ENCODE measurements around the gene TSPAN19.

Gene TSPAN19

DNA sequence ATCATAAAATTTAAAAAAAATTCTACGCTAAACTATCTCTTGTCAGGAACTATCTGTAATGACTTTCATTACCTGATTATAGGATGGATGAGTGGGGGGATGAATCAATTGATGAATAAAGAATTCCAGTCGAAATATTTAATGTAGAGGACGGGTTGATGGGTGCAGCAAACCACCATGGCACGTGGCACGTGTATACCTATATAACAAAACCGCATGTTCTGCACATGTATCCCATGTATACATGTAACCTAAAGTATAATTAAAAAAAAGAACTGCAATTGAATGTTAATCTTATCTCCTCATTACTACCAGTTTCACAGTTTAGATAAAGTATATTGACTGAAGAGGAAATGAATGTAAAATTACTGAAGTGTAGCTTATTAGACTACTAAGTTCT is 23.5 kb upstream of the TSPAN19 start:
- Histone ChIP-seq H3K4me3 (ENCODE audit: low read depth, low read length) (no peak overlapping the region), H3K9me3 (ENCODE audit: control insufficient read depth, insufficient read depth, low read depth, low read length) (no peaks in the 10 kb centered on the region), H3K27ac (ENCODE audit: extremely low read depth, low read depth, low read length) (no peak overlapping the region), H3K4me1 (ENCODE audit: control insufficient read depth, insufficient read depth, low read length) (no peaks in the 10 kb centered on the region), H3K36me3 (ENCODE audit: control insufficient read depth in 2 of 2, insufficient read depth in 1 of 2, low read length in 2 of 2) (no peaks in the 10 kb centered on the region)
- TF ChIP-seq, protein P1, sequence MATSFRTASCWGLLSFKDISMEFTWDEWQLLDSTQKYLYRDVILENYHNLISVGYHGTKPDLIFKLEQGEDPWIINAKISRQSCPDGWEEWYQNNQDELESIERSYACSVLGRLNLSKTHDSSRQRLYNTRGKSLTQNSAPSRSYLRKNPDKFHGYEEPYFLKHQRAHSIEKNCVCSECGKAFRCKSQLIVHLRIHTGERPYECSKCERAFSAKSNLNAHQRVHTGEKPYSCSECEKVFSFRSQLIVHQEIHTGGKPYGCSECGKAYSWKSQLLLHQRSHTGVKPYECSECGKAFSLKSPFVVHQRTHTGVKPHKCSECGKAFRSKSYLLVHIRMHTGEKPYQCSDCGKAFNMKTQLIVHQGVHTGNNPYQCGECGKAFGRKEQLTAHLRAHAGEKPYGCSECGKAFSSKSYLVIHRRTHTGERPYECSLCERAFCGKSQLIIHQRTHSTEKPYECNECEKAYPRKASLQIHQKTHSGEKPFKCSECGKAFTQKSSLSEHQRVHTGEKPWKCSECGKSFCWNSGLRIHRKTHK (tag by site-specific recombination; IDR thresholded peaks at IDR 0.05) = no peak
- TF ChIP-seq ZNF501 (tag by site-specific recombination; IDR thresholded peaks at IDR 0.05) = no peak
- TF ChIP-seq, protein P2, sequence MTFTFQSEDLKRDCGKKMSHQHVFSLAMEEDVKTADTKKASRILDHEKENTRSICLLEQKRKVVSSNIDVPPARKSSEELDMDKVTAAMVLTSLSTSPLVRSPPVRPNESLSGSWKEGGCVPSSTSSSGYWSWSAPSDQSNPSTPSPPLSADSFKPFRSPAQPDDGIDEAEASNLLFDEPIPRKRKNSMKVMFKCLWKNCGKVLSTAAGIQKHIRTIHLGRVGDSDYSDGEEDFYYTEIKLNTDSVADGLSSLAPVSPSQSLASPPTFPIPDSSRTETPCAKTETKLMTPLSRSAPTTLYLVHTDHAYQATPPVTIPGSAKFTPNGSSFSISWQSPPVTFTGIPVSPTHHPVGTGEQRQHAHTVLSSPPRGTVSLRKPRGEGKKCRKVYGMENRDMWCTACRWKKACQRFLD (tag by site-specific recombination; IDR thresholded peaks at IDR 0.05) = no peak
- TF ChIP-seq, protein P3, sequence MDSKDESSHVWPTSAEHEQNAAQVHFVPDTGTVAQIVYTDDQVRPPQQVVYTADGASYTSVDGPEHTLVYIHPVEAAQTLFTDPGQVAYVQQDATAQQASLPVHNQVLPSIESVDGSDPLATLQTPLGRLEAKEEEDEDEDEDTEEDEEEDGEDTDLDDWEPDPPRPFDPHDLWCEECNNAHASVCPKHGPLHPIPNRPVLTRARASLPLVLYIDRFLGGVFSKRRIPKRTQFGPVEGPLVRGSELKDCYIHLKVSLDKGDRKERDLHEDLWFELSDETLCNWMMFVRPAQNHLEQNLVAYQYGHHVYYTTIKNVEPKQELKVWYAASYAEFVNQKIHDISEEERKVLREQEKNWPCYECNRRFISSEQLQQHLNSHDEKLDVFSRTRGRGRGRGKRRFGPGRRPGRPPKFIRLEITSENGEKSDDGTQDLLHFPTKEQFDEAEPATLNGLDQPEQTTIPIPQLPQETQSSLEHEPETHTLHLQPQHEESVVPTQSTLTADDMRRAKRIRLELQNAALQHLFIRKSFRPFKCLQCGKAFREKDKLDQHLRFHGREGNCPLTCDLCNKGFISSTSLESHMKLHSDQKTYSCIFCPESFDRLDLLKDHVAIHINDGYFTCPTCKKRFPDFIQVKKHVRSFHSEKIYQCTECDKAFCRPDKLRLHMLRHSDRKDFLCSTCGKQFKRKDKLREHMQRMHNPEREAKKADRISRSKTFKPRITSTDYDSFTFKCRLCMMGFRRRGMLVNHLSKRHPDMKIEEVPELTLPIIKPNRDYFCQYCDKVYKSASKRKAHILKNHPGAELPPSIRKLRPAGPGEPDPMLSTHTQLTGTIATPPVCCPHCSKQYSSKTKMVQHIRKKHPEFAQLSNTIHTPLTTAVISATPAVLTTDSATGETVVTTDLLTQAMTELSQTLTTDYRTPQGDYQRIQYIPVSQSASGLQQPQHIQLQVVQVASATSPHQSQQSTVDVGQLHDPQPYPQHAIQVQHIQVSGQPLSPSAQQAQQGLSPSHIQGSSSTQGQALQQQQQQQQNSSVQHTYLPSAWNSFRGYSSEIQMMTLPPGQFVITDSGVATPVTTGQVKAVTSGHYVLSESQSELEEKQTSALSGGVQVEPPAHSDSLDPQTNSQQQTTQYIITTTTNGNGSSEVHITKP (tag by site-specific recombination; IDR thresholded peaks at IDR 0.05) = no peak
- no peak for TF ChIP-seq ZNF433 (tag by site-specific recombination; IDR thresholded peaks at IDR 0.05; ENCODE audit: low read depth)
- no peak for TF ChIP-seq SP3 (tag by site-specific recombination; IDR thresholded peaks at IDR 0.05)
- no peak for TF ChIP-seq ZSCAN16 (tag by site-specific recombination; IDR thresholded peaks at IDR 0.05)
- no peak for TF ChIP-seq ZNF10 (tag by site-specific recombination; IDR thresholded peaks at IDR 0.05)
- no peak for TF ChIP-seq ZNF146 (tag by site-specific recombination; IDR thresholded peaks at IDR 0.05)
- ChIA-PET CTCF (interaction anchor here (0.7 to 4.2 kb wide), 6 partner anchors 11 to 1588 kb away, joined by 3 to 23 read pairs (median 10); no protein-coding TSS in a partner anchor), POLR2A (no interaction called here)

DNA sequence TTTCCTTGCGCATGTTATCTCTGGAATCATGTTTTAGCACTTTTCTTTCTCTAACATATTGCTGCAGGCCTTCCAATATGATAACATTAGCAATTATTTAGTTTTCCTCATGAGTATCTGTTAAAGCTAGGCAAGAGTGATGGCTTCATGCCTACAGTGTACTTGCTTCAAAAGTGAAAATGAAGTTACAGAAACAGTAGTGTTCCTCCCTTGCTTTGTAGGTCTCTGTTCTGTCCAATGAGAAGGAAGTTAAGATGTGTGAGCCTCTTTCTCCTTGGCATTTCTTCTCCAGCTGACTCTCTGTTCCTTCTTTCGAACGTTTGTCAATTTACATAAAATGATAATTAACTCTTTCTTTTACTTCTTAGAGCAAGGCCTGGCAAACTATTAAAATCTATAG is 22.3 kb upstream of the TSPAN19 start:
- TF ChIP-seq MEIS1 (CRISPR knock-in tag; IDR thresholded peaks at IDR 0.05; ENCODE audit: borderline replicate concordance) (no peak), ZNF529 (tag by site-specific recombination; IDR thresholded peaks at IDR 0.05; ENCODE audit: insufficient replicate concordance) (no peak), ZNF132 (tag by site-specific recombination; IDR thresholded peaks at IDR 0.05; ENCODE audit: borderline replicate concordance) (no peak)
- TF ChIP-seq, protein P4, sequence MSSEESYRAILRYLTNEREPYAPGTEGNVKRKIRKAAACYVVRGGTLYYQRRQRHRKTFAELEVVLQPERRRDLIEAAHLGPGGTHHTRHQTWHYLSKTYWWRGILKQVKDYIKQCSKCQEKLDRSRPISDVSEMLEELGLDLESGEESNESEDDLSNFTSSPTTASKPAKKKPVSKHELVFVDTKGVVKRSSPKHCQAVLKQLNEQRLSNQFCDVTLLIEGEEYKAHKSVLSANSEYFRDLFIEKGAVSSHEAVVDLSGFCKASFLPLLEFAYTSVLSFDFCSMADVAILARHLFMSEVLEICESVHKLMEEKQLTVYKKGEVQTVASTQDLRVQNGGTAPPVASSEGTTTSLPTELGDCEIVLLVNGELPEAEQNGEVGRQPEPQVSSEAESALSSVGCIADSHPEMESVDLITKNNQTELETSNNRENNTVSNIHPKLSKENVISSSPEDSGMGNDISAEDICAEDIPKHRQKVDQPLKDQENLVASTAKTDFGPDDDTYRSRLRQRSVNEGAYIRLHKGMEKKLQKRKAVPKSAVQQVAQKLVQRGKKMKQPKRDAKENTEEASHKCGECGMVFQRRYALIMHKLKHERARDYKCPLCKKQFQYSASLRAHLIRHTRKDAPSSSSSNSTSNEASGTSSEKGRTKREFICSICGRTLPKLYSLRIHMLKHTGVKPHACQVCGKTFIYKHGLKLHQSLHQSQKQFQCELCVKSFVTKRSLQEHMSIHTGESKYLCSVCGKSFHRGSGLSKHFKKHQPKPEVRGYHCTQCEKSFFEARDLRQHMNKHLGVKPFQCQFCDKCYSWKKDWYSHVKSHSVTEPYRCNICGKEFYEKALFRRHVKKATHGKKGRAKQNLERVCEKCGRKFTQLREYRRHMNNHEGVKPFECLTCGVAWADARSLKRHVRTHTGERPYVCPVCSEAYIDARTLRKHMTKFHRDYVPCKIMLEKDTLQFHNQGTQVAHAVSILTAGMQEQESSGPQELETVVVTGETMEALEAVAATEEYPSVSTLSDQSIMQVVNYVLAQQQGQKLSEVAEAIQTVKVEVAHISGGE (tag by site-specific recombination; conservative IDR thresholded peaks at IDR 0.05; ENCODE audit: low read depth) = no peak
- TF ChIP-seq, protein P1 (tag by site-specific recombination; IDR thresholded peaks at IDR 0.05) = no peak
- TF ChIP-seq, protein P5, sequence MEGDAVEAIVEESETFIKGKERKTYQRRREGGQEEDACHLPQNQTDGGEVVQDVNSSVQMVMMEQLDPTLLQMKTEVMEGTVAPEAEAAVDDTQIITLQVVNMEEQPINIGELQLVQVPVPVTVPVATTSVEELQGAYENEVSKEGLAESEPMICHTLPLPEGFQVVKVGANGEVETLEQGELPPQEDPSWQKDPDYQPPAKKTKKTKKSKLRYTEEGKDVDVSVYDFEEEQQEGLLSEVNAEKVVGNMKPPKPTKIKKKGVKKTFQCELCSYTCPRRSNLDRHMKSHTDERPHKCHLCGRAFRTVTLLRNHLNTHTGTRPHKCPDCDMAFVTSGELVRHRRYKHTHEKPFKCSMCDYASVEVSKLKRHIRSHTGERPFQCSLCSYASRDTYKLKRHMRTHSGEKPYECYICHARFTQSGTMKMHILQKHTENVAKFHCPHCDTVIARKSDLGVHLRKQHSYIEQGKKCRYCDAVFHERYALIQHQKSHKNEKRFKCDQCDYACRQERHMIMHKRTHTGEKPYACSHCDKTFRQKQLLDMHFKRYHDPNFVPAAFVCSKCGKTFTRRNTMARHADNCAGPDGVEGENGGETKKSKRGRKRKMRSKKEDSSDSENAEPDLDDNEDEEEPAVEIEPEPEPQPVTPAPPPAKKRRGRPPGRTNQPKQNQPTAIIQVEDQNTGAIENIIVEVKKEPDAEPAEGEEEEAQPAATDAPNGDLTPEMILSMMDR (tag by site-specific recombination; IDR thresholded peaks at IDR 0.05) = no peak
- Histone ChIP-seq H3K4me3 (ENCODE audit: low read depth, low read length) (no peak overlapping the region), H3K4me1 (ENCODE audit: control insufficient read depth, insufficient read depth, low read length) (no peaks in the 10 kb centered on the region), H3K27ac (ENCODE audit: extremely low read depth, low read depth, low read length) (no peak overlapping the region), H3K36me3 (ENCODE audit: control insufficient read depth in 2 of 2, insufficient read depth in 1 of 2, low read length in 2 of 2) (no peaks in the 10 kb centered on the region), H3K9me3 (ENCODE audit: control insufficient read depth, insufficient read depth, low read depth, low read length) (no peaks in the 10 kb centered on the region)
- ChIA-PET POLR2A (no interaction called here), CTCF (interaction anchor here (0.6 to 4.2 kb wide), 15 partner anchors 8 to 313 kb away, joined by 3 to 26 read pairs (median 6); no protein-coding TSS in a partner anchor)
